H4 (cell line): ENCODE measurements around the gene RNU6-1. TPM values are rescaled to one million over a fixed set of nuclear protein-coding genes. Genes with fewer than 3 reads are reported as not detected.

Source experiments
- DNase-seq: peaks from one replicate; pipeline ENCODE4 v3.0.0-alpha.2; 2015; ENCODE audit warnings: low spot score
- total RNA-seq: library from RNA; depleted of rRNA; stranded (reverse); fragments of >200 nt; shearing (Covaris generic); gene quantifications from 2 replicates; pipeline ENCODE4 v1.2.3, GENCODE V29; 2014

Gene RNU6-1
- total RNA-seq, 1 experiment from 2014 or later, result not detected

GRCh38 chr15:67821784-67822440 is 17.9 kb downstream of the RNU6-1 start:
- DNase-seq, result no peak

GRCh38 chr15:67820992-67821783 is 18.7 kb downstream of the RNU6-1 start:
- no peak for DNase-seq

- DNase-seq, result no peak
These were observed 19.5 kb downstream of the RNU6-1 start for GRCh38 chr15:67820122-67820991.

- no peak for DNase-seq
These were observed 20.2 kb downstream of the RNU6-1 start for GRCh38 chr15:67819636-67820035.

GRCh38 chr15:67818464-67818863 is 21.4 kb downstream of the RNU6-1 start:
- DNase-seq, result no peak

DNA sequence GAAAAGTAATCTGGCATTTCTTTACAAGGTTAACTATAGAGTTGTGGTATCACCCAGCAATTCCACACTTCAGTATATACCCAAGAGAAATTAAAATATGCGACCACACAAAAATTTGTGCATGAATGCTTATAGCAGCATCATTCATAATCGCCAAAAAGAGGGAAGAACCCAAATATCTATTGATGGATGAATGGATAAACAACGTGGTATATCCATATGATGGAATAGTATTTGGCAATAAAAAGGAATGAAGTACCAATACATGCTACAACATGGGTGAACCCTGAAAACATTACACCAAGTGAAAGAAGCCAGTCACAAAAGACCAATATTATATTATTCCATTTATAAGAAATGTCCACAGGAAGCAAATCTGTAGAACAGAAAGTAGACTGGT is 23.2 kb downstream of the RNU6-1 start:
- no peak for DNase-seq

DNA sequence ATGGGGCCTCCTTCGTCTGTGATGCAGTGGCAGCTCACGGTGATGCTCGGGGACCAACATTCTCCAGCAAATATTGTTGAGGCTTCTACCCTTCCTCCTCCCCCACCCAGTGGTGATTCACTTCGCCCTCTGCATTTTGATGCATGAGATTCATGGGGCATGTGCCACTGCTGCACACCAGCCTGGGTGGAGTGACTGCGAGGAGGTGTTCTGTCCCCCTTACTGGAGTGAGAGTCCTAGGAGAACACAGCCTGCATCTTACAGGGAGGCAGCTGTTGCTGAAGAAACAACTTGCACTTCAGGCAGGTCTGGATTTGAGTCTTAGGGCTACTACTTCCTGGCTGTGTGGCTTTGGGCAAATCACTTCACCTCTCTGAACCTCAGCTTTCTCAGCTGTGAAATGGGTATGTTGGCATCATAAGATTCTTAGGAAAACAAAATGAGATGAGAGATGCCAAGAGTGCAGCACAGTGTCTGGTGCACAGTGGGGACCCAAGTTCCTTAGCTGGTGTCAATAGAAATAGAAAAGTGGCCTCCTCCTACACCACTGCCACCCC is 24.7 kb downstream of the RNU6-1 start:
- DNase-seq, result no peak

DNA sequence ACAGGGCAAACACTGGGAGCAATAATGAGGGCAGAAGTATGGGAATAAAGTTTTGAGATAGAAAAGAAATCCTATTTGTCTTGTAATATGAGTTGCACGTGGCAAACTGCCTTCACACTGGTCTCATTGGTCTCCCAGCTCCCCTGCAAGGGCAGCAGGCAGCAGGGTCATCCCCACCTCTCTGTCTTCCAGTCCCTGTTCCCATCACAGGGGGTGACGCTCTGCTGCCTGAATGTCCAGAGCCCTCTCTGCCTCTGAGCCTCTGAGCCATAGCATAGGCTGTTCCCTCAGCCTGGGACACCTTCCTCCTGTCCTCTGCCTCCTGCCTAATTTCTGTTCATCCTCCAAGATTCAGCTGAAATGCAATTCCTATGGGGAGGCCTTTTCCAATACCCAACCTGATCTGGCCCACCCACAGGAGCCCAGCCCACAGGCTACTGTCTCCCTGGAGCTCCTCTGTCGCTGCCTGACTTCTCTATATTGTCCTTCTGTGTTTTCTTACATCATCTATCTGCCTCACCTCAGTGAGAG is 26.7 kb downstream of the RNU6-1 start:
- DNase-seq, result no peak

GRCh38 chr15:67812241-67812644 is 27.6 kb downstream of the RNU6-1 start:
- DNase-seq, result no peak

GRCh38 chr15:67809866-67810265 is 30.0 kb downstream of the RNU6-1 start:
- DNase-seq, result no peak

- DNase-seq, result no peak
These were observed 30.4 kb downstream of the RNU6-1 start for GRCh38 chr15:67809441-67809840.

GRCh38 chr15:67808821-67809220 is 31.0 kb downstream of the RNU6-1 start:
- no peak for DNase-seq

DNA sequence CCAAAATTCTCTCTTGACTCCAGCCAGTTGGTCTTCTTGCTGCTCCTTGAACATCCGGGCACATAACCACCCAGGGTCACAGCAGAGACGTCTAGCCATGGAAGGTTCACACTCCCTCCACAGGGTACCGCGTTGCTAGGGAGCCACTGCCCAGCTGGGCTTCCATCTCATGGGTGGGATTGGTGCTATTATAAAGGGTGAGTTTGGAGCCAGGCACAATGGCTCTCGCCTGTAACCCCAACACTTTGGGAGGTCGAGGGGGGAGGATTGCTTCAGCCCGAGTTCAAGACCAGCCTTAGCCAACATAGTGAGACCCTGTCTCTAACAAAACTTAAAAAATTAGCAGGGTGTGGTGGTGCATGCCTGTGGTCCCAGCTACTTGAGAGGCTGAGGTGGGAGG is 32.0 kb downstream of the RNU6-1 start:
- DNase-seq, result no peak

GRCh38 chr15:67807141-67807540 is 32.7 kb downstream of the RNU6-1 start:
- no peak for DNase-seq

- DNase-seq, result no peak
These were observed 33.3 kb downstream of the RNU6-1 start for GRCh38 chr15:67806536-67806935.

GRCh38 chr15:67805666-67806516 is 34.0 kb downstream of the RNU6-1 start:
- DNase-seq, result no peak

- DNase-seq, result no peak
These were observed 34.7 kb downstream of the RNU6-1 start for GRCh38 chr15:67805008-67805665.

DNA sequence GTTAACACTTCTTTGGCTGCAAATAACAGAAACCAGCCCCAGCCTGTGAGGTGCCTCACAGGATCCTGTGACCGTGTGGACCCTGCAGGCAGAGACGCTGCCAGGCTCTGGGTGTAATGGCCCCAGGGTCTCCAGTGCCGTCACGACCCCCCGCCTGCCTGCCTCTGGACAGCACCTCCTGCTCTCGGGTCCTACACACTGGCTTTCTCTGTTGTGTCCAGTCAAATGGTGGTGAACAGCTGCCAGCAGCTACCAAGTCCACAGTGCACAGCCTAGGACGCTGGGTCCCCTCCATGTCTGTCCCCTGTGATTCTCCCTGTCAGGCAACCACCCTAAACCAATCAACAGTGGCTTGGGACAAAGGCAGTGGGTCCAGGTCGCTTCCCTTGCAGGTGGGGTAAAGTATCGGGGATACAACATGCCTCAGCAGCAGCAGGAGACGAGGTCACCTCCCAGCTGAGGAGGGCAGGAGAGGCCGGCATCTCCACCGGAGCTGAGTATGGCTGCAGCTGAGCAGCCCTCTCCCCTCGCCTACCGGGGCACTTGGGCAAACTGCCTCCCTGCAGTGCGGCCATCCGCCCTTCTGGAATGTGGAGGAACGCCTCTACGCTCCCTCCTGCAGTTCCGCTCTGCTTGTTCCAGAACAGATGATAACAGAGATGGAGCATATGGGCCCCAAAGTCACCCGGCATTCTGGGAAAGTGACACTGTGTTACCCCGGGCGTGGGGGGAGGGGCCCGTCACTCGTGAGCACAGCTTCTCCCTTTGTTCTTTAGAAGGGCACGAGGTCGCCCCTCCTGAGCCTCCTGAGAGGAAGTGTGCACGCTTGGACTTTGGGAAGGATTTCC is 35.6 kb downstream of the RNU6-1 start:
- DNase-seq, result no peak

DNA sequence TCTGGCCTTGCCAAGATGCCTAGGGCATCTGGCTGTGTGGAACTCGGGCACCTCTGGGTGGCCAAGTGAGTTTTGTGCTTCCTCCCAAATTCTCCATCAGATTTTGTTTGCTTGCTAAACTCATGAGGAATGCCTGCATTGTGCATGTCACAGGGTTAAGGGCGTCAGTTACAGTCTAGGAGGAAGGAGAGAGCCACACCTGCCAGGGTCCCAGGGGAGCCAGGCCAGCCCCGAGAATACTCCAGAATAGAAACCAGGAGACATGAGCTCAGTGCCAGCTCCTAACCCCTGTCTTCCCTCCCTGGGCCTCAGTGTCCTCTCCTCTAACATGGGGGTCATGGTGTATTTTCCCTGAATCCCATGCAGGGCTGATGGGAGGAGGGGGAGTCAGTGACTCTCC is 36.5 kb downstream of the RNU6-1 start:
- no peak for DNase-seq
